A549 (cell line): Measurements from ENCODE around the gene SYNE2.

Experiments used
- MAZ ChIP-seq: fragments of 150-350 bp; IDR thresholded peaks from 2 replicates; pipeline ENCODE4 v1.6.1; 2014; ENCODE audit warnings: antibody characterized with exemption, low read depth, low read length, borderline replicate concordance
- POLR2A ChIP-seq: IDR thresholded peaks from 2 replicates; pipeline ENCODE4 v1.6.1; 2012; ENCODE audit warnings: mild to moderate bottlenecking, low read length
- TFCP2L1 ChIP-seq: fragments of 250-450 bp; sonication (Bioruptor Pico); IDR thresholded peaks from 2 replicates; pipeline ENCODE4 v1.5.0; 2021; ENCODE audit warnings: mild to moderate bottlenecking
- TF ChIP-seq, protein P1 (sequence below): fragments of >200 bp; sonication (Bioruptor Twin); formaldehyde crosslinking; IDR thresholded peaks from 3 replicates; pipeline ENCODE4 v1.5.1; 2016
- TF ChIP-seq, protein P2 (sequence below): fragments of 450-650 bp; IDR thresholded peaks from 2 replicates; pipeline ENCODE4 v1.6.1; 2014; ENCODE audit warnings: antibody characterized with exemption
- TF ChIP-seq, protein P3 (sequence below): fragments of >200 bp; sonication (Bioruptor Twin); formaldehyde crosslinking; IDR thresholded peaks from 3 replicates; pipeline ENCODE4 v1.6.1; 2016

DNA sequence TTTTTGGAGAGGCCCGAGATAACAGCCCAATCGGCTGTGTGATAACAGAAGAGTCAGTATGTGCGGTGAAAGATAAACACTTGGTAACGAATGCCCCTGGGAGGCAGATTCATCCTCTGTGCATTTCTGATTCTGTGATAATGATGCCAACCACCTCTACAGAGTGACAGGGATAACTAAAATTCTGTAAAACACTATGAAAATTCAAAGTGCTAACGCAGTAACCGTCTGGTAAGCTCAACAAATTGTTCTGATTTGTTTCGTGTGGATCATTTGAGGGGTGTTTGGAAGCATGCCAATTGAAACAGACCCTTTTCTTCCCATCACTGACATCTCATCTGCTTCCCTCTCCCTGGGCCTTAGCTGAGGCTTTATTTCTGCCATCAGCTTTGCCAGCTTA lies 365.0 kb downstream of the SYNE2 start:
- TF ChIP-seq, protein P1, sequence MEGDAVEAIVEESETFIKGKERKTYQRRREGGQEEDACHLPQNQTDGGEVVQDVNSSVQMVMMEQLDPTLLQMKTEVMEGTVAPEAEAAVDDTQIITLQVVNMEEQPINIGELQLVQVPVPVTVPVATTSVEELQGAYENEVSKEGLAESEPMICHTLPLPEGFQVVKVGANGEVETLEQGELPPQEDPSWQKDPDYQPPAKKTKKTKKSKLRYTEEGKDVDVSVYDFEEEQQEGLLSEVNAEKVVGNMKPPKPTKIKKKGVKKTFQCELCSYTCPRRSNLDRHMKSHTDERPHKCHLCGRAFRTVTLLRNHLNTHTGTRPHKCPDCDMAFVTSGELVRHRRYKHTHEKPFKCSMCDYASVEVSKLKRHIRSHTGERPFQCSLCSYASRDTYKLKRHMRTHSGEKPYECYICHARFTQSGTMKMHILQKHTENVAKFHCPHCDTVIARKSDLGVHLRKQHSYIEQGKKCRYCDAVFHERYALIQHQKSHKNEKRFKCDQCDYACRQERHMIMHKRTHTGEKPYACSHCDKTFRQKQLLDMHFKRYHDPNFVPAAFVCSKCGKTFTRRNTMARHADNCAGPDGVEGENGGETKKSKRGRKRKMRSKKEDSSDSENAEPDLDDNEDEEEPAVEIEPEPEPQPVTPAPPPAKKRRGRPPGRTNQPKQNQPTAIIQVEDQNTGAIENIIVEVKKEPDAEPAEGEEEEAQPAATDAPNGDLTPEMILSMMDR = no peak
- TF ChIP-seq, protein P2, sequence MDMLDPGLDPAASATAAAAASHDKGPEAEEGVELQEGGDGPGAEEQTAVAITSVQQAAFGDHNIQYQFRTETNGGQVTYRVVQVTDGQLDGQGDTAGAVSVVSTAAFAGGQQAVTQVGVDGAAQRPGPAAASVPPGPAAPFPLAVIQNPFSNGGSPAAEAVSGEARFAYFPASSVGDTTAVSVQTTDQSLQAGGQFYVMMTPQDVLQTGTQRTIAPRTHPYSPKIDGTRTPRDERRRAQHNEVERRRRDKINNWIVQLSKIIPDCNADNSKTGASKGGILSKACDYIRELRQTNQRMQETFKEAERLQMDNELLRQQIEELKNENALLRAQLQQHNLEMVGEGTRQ = no peak
- TF ChIP-seq MAZ (no peak), POLR2A (no peak), TFCP2L1 (CRISPR knock-in tag) (no peak)
- TF ChIP-seq, protein P3, sequence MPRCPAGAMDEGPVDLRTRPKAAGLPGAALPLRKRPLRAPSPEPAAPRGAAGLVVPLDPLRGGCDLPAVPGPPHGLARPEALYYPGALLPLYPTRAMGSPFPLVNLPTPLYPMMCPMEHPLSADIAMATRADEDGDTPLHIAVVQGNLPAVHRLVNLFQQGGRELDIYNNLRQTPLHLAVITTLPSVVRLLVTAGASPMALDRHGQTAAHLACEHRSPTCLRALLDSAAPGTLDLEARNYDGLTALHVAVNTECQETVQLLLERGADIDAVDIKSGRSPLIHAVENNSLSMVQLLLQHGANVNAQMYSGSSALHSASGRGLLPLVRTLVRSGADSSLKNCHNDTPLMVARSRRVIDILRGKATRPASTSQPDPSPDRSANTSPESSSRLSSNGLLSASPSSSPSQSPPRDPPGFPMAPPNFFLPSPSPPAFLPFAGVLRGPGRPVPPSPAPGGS = no peak
